HCT116 (cell line): ENCODE data around the gene OSBPL5. TPM values are rescaled to one million over a fixed set of nuclear protein-coding genes. Genes with fewer than 3 reads are reported as not detected.

Source experiments
- ATAC-seq: fragments of 200-7000 bp; cut with Tn5 transposase; 2 replicates; pipeline ENCODE4 v1.9.1; 2020; ENCODE audit warnings: mild to moderate bottlenecking, moderate library complexity
- BruUV-seq: library from RNA; stranded (reverse); fragments of 400-500 nt; replicated peaks from 2 replicates; lab custom pipeline; 2021; lab: Mats Ljungman, UMichigan
- CTCF ChIA-PET: fragments of 300-600 bp; sonication (Branson Sonifier 250); formaldehyde crosslinking; loops from one replicate; lab custom pipeline; 2021; ENCODE audit warnings: antibody characterized with exemption; lab: Charles Lee
- POLR2A ChIA-PET: fragments of 300-600, 350-600 bp; sonication (Branson Sonifier 250); formaldehyde crosslinking; loops from one replicate; lab custom pipeline; 2021; ENCODE audit warnings: antibody characterized with exemption; lab: Charles Lee
- RAD21 ChIA-PET, 2 experiments: fragments of 300-600 bp; sonication (Branson Sonifier 250); formaldehyde crosslinking; loops; one replicate each; lab custom pipeline; 2023; ENCODE audit warnings: low total read pairs in 2 of 2; ENCODE audit not compliant: uncharacterized antibody in 2 of 2, unreplicated experiment in 2 of 2, low non-redundant PET in 1 of 2; lab: Charles Lee
- DNase-seq: peaks from one replicate; pipeline ENCODE4 v3.0.0-alpha.2; 2010; ENCODE audit warnings: low read depth, low spot score
- H2AFZ ChIP-seq: fragments of 200-600 bp; shearing (Covaris generic), sonication (generic); 2 replicates; pipeline ENCODE4 v1.6.1; 2017; ENCODE audit warnings: low read depth, mixed run types, mixed read lengths, antibody characterized with exemption, low read length; ENCODE audit not compliant: poor library complexity, severe bottlenecking
- H3K27ac ChIP-seq: 2 replicates; pipeline ENCODE4 v1.5.1; 2012; ENCODE audit warnings: low read depth, low read length
- H3K27me3 ChIP-seq: fragments of 200-600 bp; sonication (generic); 2 replicates; pipeline ENCODE4 v1.6.1; 2016; ENCODE audit warnings: mixed run types, low read length, mixed read lengths; ENCODE audit not compliant: insufficient read depth
- H3K36me3 ChIP-seq, 2 experiments: fragments of 200-500 bp in 1 of 2; fragments of 200-600 bp in 1 of 2; sonication (Bioruptor generic) in 1 of 2; sonication (generic) in 1 of 2; 2 replicates each; pipeline versions ENCODE4 v1.5.1 to v1.6.1; 2014 to 2016; ENCODE audit warnings: low read length in 2 of 2, inconsistent platforms in 1 of 2, mixed read lengths in 1 of 2, mixed run types in 1 of 2; ENCODE audit not compliant: insufficient read depth in 2 of 2, control insufficient read depth in 1 of 2
- H3K4me1 ChIP-seq, 2 experiments: fragments of 200-600 bp in 1 of 2; sonication (generic) in 1 of 2; 2 replicates each; pipeline versions ENCODE4 v1.5.1 to v1.6.1; 2012 to 2017; ENCODE audit warnings: low read length in 2 of 2, inconsistent platforms in 1 of 2, mild to moderate bottlenecking in 1 of 2, mixed read lengths in 1 of 2, mixed run types in 1 of 2, moderate library complexity in 1 of 2; ENCODE audit not compliant: insufficient read depth in 2 of 2, control insufficient read depth in 1 of 2
- H3K4me2 ChIP-seq: fragments of 200-600 bp; sonication (generic); 2 replicates; pipeline ENCODE4 v1.6.1; 2017; ENCODE audit warnings: mixed run types, low read length, mixed read lengths
- H3K4me3 ChIP-seq, 2 experiments: fragments of 200-600 bp in 1 of 2; sonication (generic) in 1 of 2; replicated peaks in 1 of 2; 2 replicates each; pipeline ENCODE4 v1.5.1; 2011 to 2016; ENCODE audit warnings: low read length in 2 of 2, control low read depth in 1 of 2, low read depth in 1 of 2, mild to moderate bottlenecking in 1 of 2, mixed read lengths in 1 of 2, mixed run types in 1 of 2
- H3K79me2 ChIP-seq: fragments of 200-600 bp; sonication (generic); 2 replicates; pipeline ENCODE4 v1.6.1; 2017; ENCODE audit warnings: mild to moderate bottlenecking, mixed run types, low read length, moderate library complexity, mixed read lengths; ENCODE audit not compliant: insufficient read depth
- H3K9ac ChIP-seq: fragments of 200-600 bp; sonication (generic); 2 replicates; pipeline ENCODE4 v1.6.1; 2016; ENCODE audit warnings: low read length, mixed read lengths
- H3K9me2 ChIP-seq: fragments of 200-600 bp; sonication (generic), shearing (Covaris generic); 2 replicates; pipeline ENCODE4 v1.6.1; 2017; ENCODE audit warnings: mixed run types, mild to moderate bottlenecking, moderate library complexity; ENCODE audit not compliant: insufficient read depth
- H3K9me3 ChIP-seq, 2 experiments: fragments of 200-500 bp in 1 of 2; fragments of 200-600 bp in 1 of 2; sonication (Bioruptor generic) in 1 of 2; sonication (generic) in 1 of 2; 2 replicates each; pipeline ENCODE4 v1.6.1; 2014 to 2017; ENCODE audit warnings: low read length in 2 of 2, mixed read lengths in 2 of 2, inconsistent platforms in 1 of 2, low read depth in 1 of 2, mild to moderate bottlenecking in 1 of 2, mixed run types in 1 of 2, moderate library complexity in 1 of 2; ENCODE audit not compliant: control insufficient read depth in 1 of 2, insufficient read depth in 1 of 2
- H4K20me1 ChIP-seq: fragments of 200-600 bp; sonication (generic), shearing (Covaris generic); 2 replicates; pipeline ENCODE4 v1.6.1; 2017; ENCODE audit warnings: mixed run types, mild to moderate bottlenecking, moderate library complexity; ENCODE audit not compliant: insufficient read depth
- CBX3 ChIP-seq: IDR thresholded peaks from 2 replicates; pipeline ENCODE4 v1.6.1; 2012; ENCODE audit warnings: low read depth
- ELF1 ChIP-seq: IDR thresholded peaks from 2 replicates; pipeline ENCODE4 v1.6.1; 2012; ENCODE audit warnings: low read depth, borderline replicate concordance
- EZH2 ChIP-seq: fragments of 200-600 bp; sonication (generic); IDR thresholded peaks from 2 replicates; pipeline ENCODE4 v1.6.1; 2017; ENCODE audit warnings: antibody characterized with exemption, mixed run types
- EZH2phosphoT487 ChIP-seq: fragments of 200-600 bp; IDR thresholded peaks from 2 replicates; pipeline ENCODE4 v1.6.1; 2018; ENCODE audit warnings: antibody characterized with exemption, borderline replicate concordance
- MAX ChIP-seq: IDR thresholded peaks from 2 replicates; pipeline ENCODE4 v1.6.1; 2012
- POLR2A ChIP-seq: IDR thresholded peaks from 2 replicates; pipeline ENCODE4 v1.7.0; 2011; ENCODE audit warnings: borderline replicate concordance; ENCODE audit not compliant: insufficient read depth, insufficient read length; ENCODE audit errors: extremely low read depth
- POLR2AphosphoS5 ChIP-seq: IDR thresholded peaks from 2 replicates; pipeline ENCODE4 v1.6.1; 2011; ENCODE audit warnings: mild to moderate bottlenecking, low read depth, low read length, moderate library complexity
- SIN3A ChIP-seq: IDR thresholded peaks from 2 replicates; pipeline ENCODE4 v1.6.1; 2012; ENCODE audit warnings: low read depth
- SP1 ChIP-seq: IDR thresholded peaks from 2 replicates; pipeline ENCODE4 v1.6.1; 2012; ENCODE audit warnings: low read depth
- SRF ChIP-seq: IDR thresholded peaks from 2 replicates; pipeline ENCODE4 v1.6.1; 2012; ENCODE audit warnings: low read depth
- YY1 ChIP-seq: IDR thresholded peaks from 2 replicates; pipeline ENCODE4 v1.6.1; 2011; ENCODE audit warnings: low read length, low read depth, moderate library complexity, mild to moderate bottlenecking; ENCODE audit not compliant: insufficient replicate concordance; ENCODE audit errors: extremely low read depth
- intact Hi-C: fragments of 100-400 bp; cut with micrococcal nuclease; formaldehyde crosslinking; loops from 2 replicates; pipeline ENCODE4 v1.10.0; 2022
- total RNA-seq: library from RNA; stranded (reverse); gene quantifications from one replicate; pipeline ENCODE4 v1.2.1, GENCODE V29; 2021; ENCODE audit not compliant: unreplicated experiment
- TF ChIP-seq, protein P1 (sequence below): IDR thresholded peaks from 2 replicates; pipeline ENCODE4 v1.6.1; 2011; ENCODE audit warnings: mild to moderate bottlenecking, low read length, moderate library complexity; ENCODE audit not compliant: insufficient replicate concordance; ENCODE audit errors: extremely low read depth

OSBPL5 gene
- total RNA-seq, 1 experiment from 2014 or later, result 44.2 TPM

- Histone ChIP-seq H2AFZ (no peak overlapping the region), H3K4me1 (peaks cover 4 to 12% of the 10 kb centered on the region in 2 experiments; a peak in 3 of 4 replicates), H3K9me2 (no peaks in the 10 kb centered on the region), H3K79me2 (peaks cover 15% of the 10 kb centered on the region; the same call in 1 of the 2 replicates), H3K9ac (no peak overlapping the region), H4K20me1 (no peaks in the 10 kb centered on the region), H3K9me3 (no peaks in the 10 kb centered on the region), H3K36me3 (no peaks in the 10 kb centered on the region), H3K4me3 (no peak overlapping the region), H3K27ac (no peak overlapping the region), H3K4me2 (no peak overlapping the region), H3K27me3 (no peaks in the 10 kb centered on the region)
- ChIA-PET POLR2A (no interaction called here), CTCF (no interaction called here)
- no TSS peak for BruUV-seq
- intact Hi-C loops, result no loop called here
- ATAC-seq (no peak), DNase-seq (no peak)
- TF ChIP-seq CBX3 (no peak), ELF1 (no peak), SRF (no peak), SP1 (no peak), POLR2AphosphoS5 (no peak), EZH2 (no peak), MAX (no peak), EZH2phosphoT487 (no peak), SIN3A (no peak)
- TF ChIP-seq, all 23 proteins: peak for 0
- RAD21 ChIA-PET, result no interaction called here
Observed at GRCh38 chr11:3150726-3151125, 14.4 kb downstream of the OSBPL5 start.

- no peaks in the 10 kb centered on the region for H4K20me1 ChIP-seq
- intact Hi-C loops, result no loop called here
Observed at GRCh38 chr11:3149852-3150188, 15.3 kb downstream of the OSBPL5 start.

More at GRCh38 chr11:3149852-3150188, 15.3 kb downstream of the OSBPL5 start:
- POLR2A ChIA-PET, result no interaction called here
- H3K9me3 ChIP-seq, result no peaks in the 10 kb centered on the region
- ATAC-seq, result no peak
- CTCF ChIA-PET, result no interaction called here
- no peak overlapping the region for H3K4me3 ChIP-seq
- peaks cover 4 to 9% of the 10 kb centered on the region in 2 experiments; a peak in 3 of 4 replicates for H3K4me1 ChIP-seq
- TF ChIP-seq SIN3A (no peak), POLR2A (no peak), YY1 (no peak)
- TF ChIP-seq, protein P1, sequence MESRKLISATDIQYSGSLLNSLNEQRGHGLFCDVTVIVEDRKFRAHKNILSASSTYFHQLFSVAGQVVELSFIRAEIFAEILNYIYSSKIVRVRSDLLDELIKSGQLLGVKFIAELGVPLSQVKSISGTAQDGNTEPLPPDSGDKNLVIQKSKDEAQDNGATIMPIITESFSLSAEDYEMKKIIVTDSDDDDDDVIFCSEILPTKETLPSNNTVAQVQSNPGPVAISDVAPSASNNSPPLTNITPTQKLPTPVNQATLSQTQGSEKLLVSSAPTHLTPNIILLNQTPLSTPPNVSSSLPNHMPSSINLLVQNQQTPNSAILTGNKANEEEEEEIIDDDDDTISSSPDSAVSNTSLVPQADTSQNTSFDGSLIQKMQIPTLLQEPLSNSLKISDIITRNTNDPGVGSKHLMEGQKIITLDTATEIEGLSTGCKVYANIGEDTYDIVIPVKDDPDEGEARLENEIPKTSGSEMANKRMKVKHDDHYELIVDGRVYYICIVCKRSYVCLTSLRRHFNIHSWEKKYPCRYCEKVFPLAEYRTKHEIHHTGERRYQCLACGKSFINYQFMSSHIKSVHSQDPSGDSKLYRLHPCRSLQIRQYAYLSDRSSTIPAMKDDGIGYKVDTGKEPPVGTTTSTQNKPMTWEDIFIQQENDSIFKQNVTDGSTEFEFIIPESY, result no peak
- H3K79me2 ChIP-seq, result peaks cover 6% of the 10 kb centered on the region; the same call in 1 of the 2 replicates
- H3K27ac ChIP-seq, result no peak overlapping the region
- H3K36me3 ChIP-seq, result no peaks in the 10 kb centered on the region
- no peaks in the 10 kb centered on the region for H3K9me2 ChIP-seq
- no peak for DNase-seq
- BruUV-seq, result no TSS peak
- no peak overlapping the region for H3K9ac ChIP-seq
- RAD21 ChIA-PET, result no interaction called here
- no peak overlapping the region for H2AFZ ChIP-seq
- no peak overlapping the region for H3K4me2 ChIP-seq
- no peaks in the 10 kb centered on the region for H3K27me3 ChIP-seq
